Fibroblast of mammary gland (primary cell): ENCODE measurements around the gene ELOB.

Experiments used
- DNase-seq: peaks from one replicate; pipeline ENCODE4 v3.0.0-alpha.2; 2010; ENCODE audit warnings: low read depth
- H3K4me3 ChIP-seq: 2 replicates; pipeline ENCODE4 v1.5.1; 2011; ENCODE audit warnings: low read depth, mild to moderate bottlenecking, low read length, moderate library complexity; ENCODE audit not compliant: control insufficient read depth
- CTCF ChIP-seq: conservative IDR thresholded peaks from 2 replicates; pipeline ENCODE4 v1.5.1; 2011; ENCODE audit warnings: low read depth, low read length, inconsistent platforms; ENCODE audit not compliant: control insufficient read depth, insufficient read depth

The ELOB gene

GRCh38 chr16:2799859-2800226 is 22.8 kb upstream of the ELOB start:
- TF ChIP-seq CTCF = no peak
- H3K4me3 ChIP-seq = no peak overlapping the region
- peak; percentile 42 for DNase-seq

DNA sequence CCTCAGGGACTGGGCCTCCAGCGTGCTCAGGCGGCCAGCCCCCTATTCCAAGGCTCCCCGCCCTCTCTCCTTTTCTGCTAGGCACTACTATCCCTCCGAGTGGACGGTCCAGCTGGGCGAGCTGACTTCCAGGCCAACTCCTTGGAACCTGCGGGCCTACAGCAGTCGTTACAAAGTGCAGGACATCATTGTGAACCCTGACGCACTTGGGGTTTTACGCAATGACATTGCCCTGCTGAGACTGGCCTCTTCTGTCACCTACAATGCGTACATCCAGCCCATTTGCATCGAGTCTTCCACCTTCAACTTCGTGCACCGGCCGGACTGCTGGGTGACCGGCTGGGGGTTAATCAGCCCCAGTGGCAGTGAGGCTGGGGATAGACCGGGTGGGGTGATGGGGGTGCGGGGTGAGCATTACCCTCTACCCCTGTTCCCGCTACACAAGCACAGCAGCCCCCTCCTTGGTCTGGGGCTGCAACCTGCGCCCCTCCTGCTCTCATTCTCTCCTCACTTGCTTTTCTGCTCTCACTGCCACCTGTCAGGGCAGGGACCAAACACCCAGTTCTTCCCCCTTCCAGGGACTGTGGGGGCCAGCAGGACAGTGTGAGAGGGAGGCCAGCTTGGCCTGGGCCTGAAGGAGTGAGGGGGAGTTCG is 22.3 kb upstream of the ELOB start:
- DNase-seq = no peak
- no peak for TF ChIP-seq CTCF
- no peak overlapping the region for H3K4me3 ChIP-seq

DNA sequence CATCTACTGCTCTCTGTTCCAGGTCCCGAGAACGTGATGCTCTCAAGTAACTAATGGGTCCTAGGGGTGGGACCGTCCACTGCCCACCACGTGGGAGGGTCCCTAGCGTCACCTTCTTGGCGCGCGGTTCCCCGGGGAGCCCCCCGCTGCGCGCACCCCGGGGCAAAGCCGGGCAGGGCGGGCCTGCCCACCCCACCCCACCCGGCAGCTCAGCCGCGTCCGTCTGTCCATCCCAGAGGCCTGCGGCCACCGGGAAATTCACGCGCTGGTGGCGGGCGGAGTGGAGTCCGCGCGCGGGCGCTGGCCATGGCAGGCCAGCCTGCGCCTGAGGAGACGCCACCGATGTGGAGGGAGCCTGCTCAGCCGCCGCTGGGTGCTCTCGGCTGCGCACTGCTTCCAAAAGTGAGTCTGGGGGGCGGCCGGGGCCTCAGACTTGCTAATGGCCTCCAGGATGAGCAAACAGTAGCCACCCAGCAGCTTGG is 21.7 kb upstream of the ELOB start:
- H3K4me3 ChIP-seq = no peak overlapping the region
- TF ChIP-seq CTCF = no peak

DNA sequence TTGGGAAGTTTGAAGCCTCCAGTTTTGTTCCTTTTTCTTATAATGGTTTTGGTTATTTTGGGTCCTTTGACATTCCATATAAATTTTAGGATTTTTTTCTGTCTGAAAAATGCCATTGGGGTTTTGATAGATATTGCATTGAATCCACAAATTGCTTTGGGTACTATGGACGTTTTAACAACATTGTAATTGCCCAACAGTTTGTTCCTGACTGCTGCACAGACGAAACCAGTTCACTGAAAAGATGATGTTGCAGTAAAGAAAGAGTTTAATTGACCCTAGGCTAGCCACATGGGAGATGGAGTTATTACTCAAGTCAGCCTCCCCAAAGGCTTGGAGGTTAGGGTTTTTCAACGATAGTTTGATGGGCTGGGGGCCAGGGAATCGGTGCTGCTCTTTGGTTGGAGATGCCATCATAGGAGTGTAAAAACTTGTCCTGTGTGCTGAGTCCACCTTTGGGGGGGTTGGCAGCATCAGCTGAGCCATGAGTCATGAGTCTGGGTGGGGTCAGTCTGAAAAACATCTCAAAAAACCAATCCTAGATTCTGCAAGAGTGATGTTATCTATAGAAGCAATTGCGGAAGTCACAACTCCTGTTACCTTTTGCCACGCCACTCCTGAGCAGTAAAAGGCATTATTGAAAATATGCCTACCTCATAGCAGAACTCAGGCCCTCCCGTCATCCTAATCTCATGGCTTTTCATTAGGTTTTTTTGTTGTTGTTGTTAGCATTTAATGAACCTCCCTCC is 18.5 kb upstream of the ELOB start:
- peak; percentile 50 for DNase-seq
- H3K4me3 ChIP-seq = no peak overlapping the region
- no peak for TF ChIP-seq CTCF

More for the DNA sequence above, 21.7 kb upstream of the ELOB start:
- DNase-seq = no peak

- DNase-seq = no peak
- TF ChIP-seq CTCF = no peak
- H3K4me3 ChIP-seq = no peak overlapping the region
Observed at GRCh38 chr16:2792940-2793339, 15.9 kb upstream of the ELOB start.

GRCh38 chr16:2791174-2791573 is 14.1 kb upstream of the ELOB start:
- DNase-seq = no peak
- no peak for TF ChIP-seq CTCF

More at GRCh38 chr16:2791174-2791573, 14.1 kb upstream of the ELOB start:
- no peak overlapping the region for H3K4me3 ChIP-seq
